Left lung (tissue), 10 donors: ENCODE measurements around the gene TMEM94. TPM values are rescaled to one million over a fixed set of nuclear protein-coding genes. Genes with fewer than 3 reads are reported as not detected.
A peak's percentile ranks its signal among the peaks of the same experiment; 100 is the strongest.

Experiments used
- ATAC-seq: fragments of 200-7000 bp; cut with Tn5 transposase; one replicate; pipeline ENCODE4 v1.9.1; 2020; ENCODE audit warnings: moderate library complexity
- DNase-seq, 4 donors: peaks; one replicate each; pipeline ENCODE4 v3.0.0-alpha.2; 2013 to 2020
- H3K27ac ChIP-seq, 2 donors: fragments of 200-600 bp; sonication (generic) in 1 of 2; one replicate each; pipeline versions ENCODE4 v1.5.0 to v1.8.0; 2020 to 2021
- H3K27me3 ChIP-seq, 2 donors: fragments of 200-600 bp; sonication (generic) in 1 of 2; one replicate each; pipeline versions ENCODE4 v1.5.0 to v1.8.0; 2020 to 2021
- H3K36me3 ChIP-seq, 2 donors: fragments of 200-600 bp; sonication (generic) in 1 of 2; one replicate each; pipeline versions ENCODE4 v1.5.0 to v1.8.0; 2020 to 2021
- H3K4me1 ChIP-seq, 2 donors: fragments of 200-600 bp; one replicate each; pipeline ENCODE4 v1.8.0; 2021
- H3K4me3 ChIP-seq, 2 donors: fragments of 200-600 bp; sonication (generic) in 1 of 2; one replicate each; pipeline versions ENCODE4 v1.5.0 to v1.8.0; 2020 to 2021; ENCODE audit warnings: mild to moderate bottlenecking in 1 of 2
- H3K9me3 ChIP-seq, 2 donors: fragments of 200-600 bp; sonication (generic) in 1 of 2; one replicate each; pipeline versions ENCODE4 v1.5.0 to v1.8.0; 2020 to 2021
- CTCF ChIP-seq, 2 donors: fragments of 200-600 bp; sonication (generic) in 1 of 2; IDR thresholded peaks; one replicate each; pipeline versions ENCODE4 v1.5.0 to v1.8.0; 2021; ENCODE audit warnings: antibody characterized with exemption in 2 of 2
- intact Hi-C, 2 donors: fragments of 100-400 bp; cut with DNase I; formaldehyde crosslinking; loops; one replicate each; pipeline versions ENCODE4 v1.11.2 to v1.14.2; 2022
- microRNA-seq, 2 donors: library from miRNA; unstranded; fragments of <30 nt; microRNA quantifications; one replicate each; pipeline ENCODE4, GENCODE V29; 2019
- polyA plus RNA-seq, 6 donors: library from polyadenylated mRNA; unstranded; fragments of 120-200 nt; gene quantifications; one replicate each; pipeline ENCODE4 v1.2.1, GENCODE V29; 2013; ENCODE audit not compliant: insufficient read length in 6 of 6
- total RNA-seq, 2 donors: library from RNA; stranded (reverse); fragmentation: NEBNext Ultra II Directional; extraction: Animal tissue kit (Norgen Biotek cat#: 25700); gene quantifications; one replicate each; pipeline ENCODE4 v1.2.1, GENCODE V29; 2021
- donor health status: DM: no; HTN: yes; CAD: no.
- donor health status: DM: no; HTN: no; CAD: no.

The TMEM94 gene
- total and polyA plus RNA-seq, 8 donors, result 68.4 to 91.7 (median 77.7) TPM

DNA sequence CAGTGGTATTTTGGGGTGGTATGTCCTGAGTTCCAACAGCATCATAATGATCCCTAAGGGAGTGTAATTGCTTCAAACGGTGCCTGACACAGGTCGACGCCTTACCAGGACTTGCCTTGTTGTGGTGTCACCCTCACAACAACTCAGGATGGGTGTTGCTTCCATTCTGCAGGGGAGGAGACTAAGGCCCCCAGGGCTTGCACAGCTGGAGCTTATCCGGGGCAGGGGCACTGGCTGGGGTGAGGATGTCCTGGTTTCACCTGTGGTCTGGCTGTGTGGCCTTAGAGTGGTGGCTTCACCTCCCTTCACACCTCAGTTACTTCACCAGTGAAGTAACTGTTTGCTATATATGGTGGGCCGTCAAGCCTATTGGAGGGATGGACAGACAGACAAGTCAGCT, 92.4 kb downstream of the TMEM94 start:
- ATAC-seq (no peak), DNase-seq (no peak)
- no peaks in the 10 kb centered on the region for H3K9me3 ChIP-seq
- TF ChIP-seq CTCF (IDR thresholded peaks at IDR 0.05), result no peak
- no peaks in the 10 kb centered on the region for H3K27me3 ChIP-seq
- intact Hi-C loops, result no loop called here
- peaks cover 0 to 5% of the 10 kb centered on the region in 2 donors for H3K36me3 ChIP-seq
- peak overlapping the region; percentile 78 to 90 for H3K27ac ChIP-seq
- no peaks in the 10 kb centered on the region for H3K4me1 ChIP-seq
- H3K4me3 ChIP-seq, result no peak overlapping the region

Small RNAs within 50 kb of the gene (microRNA-seq; reads per million reads assigned to microRNA genes)
- 0.17 to 0.41 reads per million in 2 donors for gene MIR6785

Other genes with a start within 250 kb of the TMEM94 start
- 10 to 100 TPM; 46.2 to 54.7 TPM for gene GGA3, start 195.0 kb upstream of the TMEM94 start, total RNA-seq
- gene GGA3, start 195.0 kb upstream of the TMEM94 start, polyA plus RNA-seq, result 10 to 100 TPM; 41.2 to 49.4 (median 44.0) TPM
- 10 to 100 TPM; 41.0 to 41.6 TPM for gene MRPS7, start 194.8 kb upstream of the TMEM94 start, total RNA-seq
- 10 to 100 TPM; 55.8 to 70.4 (median 58.7) TPM for gene MRPS7, start 194.8 kb upstream of the TMEM94 start, polyA plus RNA-seq
- gene MIF4GD, start 185.4 kb upstream of the TMEM94 start, total RNA-seq, result 10 to 100 TPM; 22.6 to 25.4 TPM
- 10 to 100 TPM; 12.7 to 17.2 (median 14.7) TPM for gene MIF4GD, start 185.4 kb upstream of the TMEM94 start, polyA plus RNA-seq
- gene SLC25A19, start 167.2 kb upstream of the TMEM94 start, total RNA-seq, result 10 to 100 TPM; 17.7 to 29.7 TPM
- gene SLC25A19, start 167.2 kb upstream of the TMEM94 start, polyA plus RNA-seq, result 1 to 10 TPM; 5.9 to 8.1 (median 6.9) TPM
- gene GRB2, start 51.0 kb upstream of the TMEM94 start, total RNA-seq, result 100 to 1,000 TPM; 110 to 214 TPM
- 10 to 100 TPM; 81.8 to 98.2 (median 83.1) TPM for gene GRB2, start 51.0 kb upstream of the TMEM94 start, polyA plus RNA-seq
- gene CASKIN2, start 58.9 kb downstream of the TMEM94 start, total RNA-seq, result 10 to 100 TPM; 43.8 to 74.4 TPM
- gene CASKIN2, start 58.9 kb downstream of the TMEM94 start, polyA plus RNA-seq, result 10 to 100 TPM; 17.9 to 31.3 (median 26.0) TPM
- 10 to 100 TPM; 15.8 to 22.9 TPM for gene TSEN54, start 59.9 kb downstream of the TMEM94 start, total RNA-seq
- gene TSEN54, start 59.9 kb downstream of the TMEM94 start, polyA plus RNA-seq, result 10 to 100 TPM; 38.4 to 54.0 (median 41.9) TPM
- gene LLGL2, start 69.1 kb downstream of the TMEM94 start, total RNA-seq, result 100 to 1,000 TPM; 161 to 173 TPM
- gene LLGL2, start 69.1 kb downstream of the TMEM94 start, polyA plus RNA-seq, result 10 to 100 TPM; 38.0 to 66.0 (median 48.1) TPM
- 100 to 1,000 TPM; 125 to 127 TPM for gene MYO15B, start 131.2 kb downstream of the TMEM94 start, total RNA-seq
- 100 to 1,000 TPM; 163 to 350 (median 238) TPM for gene MYO15B, start 131.2 kb downstream of the TMEM94 start, polyA plus RNA-seq
- gene SMIM5, start 176.8 kb downstream of the TMEM94 start, total RNA-seq, result 1 to 10 TPM; 1.0 to 1.7 TPM
- 1 to 10 TPM; 1.7 to 3.4 (median 2.4) TPM for gene SMIM5, start 176.8 kb downstream of the TMEM94 start, polyA plus RNA-seq
- 10 to 100 TPM; 28.5 to 35.5 TPM for gene RECQL5, start 210.5 kb downstream of the TMEM94 start, total RNA-seq
- 10 to 100 TPM; 28.9 to 43.0 (median 35.8) TPM for gene RECQL5, start 210.5 kb downstream of the TMEM94 start, polyA plus RNA-seq
- 10 to 100 TPM; 58.9 to 80.8 TPM for gene SAP30BP, start 210.7 kb downstream of the TMEM94 start, total RNA-seq
- 100 to 1,000 TPM in 5 of 6 donors, 10 to 100 TPM in 1; 97.7 to 111 (median 102) TPM for gene SAP30BP, start 210.7 kb downstream of the TMEM94 start, polyA plus RNA-seq